GM23338 (cell line): Measurements from ENCODE around the gene CADPS. TPM values are rescaled to one million over a fixed set of nuclear protein-coding genes. Genes with fewer than 3 reads are reported as not detected.

Source experiments
- ATAC-seq: fragments of 200-7000 bp; cut with Tn5 transposase; 3 replicates; pipeline ENCODE4 v1.9.1; 2020
- DNase-seq: peaks from one replicate; pipeline ENCODE4 v3.0.0-alpha.2; 2015; ENCODE audit warnings: low spot score
- H2AFZ ChIP-seq: fragments of 200-600 bp; sonication (generic); 2 replicates; pipeline ENCODE4 v1.8.0; 2016; ENCODE audit warnings: antibody characterized with exemption, mild to moderate bottlenecking, moderate library complexity
- H3F3A ChIP-seq: fragments of 200-600 bp; sonication (generic); replicated peaks from 2 replicates; pipeline ENCODE4 v1.8.0; 2017; ENCODE audit warnings: antibody characterized with exemption, mixed run types, low read depth
- H3K27ac ChIP-seq: fragments of 200-600 bp; sonication (generic); 2 replicates; pipeline ENCODE4 v1.6.1; 2016; ENCODE audit warnings: low read depth
- H3K27me3 ChIP-seq: fragments of 200-600 bp; sonication (generic); 2 replicates; pipeline ENCODE4 v1.8.0; 2016; ENCODE audit warnings: mild to moderate bottlenecking, mixed run types, moderate library complexity; ENCODE audit not compliant: insufficient read depth
- H3K36me3 ChIP-seq: fragments of 200-600 bp; sonication (generic); 2 replicates; pipeline ENCODE4 v1.8.0; 2016; ENCODE audit warnings: mild to moderate bottlenecking; ENCODE audit not compliant: insufficient read depth
- H3K4me1 ChIP-seq: fragments of 200-600 bp; sonication (generic); 2 replicates; pipeline ENCODE4 v1.8.0; 2016; ENCODE audit warnings: mild to moderate bottlenecking, moderate library complexity; ENCODE audit not compliant: insufficient read depth
- H3K4me2 ChIP-seq: fragments of 200-600 bp; sonication (generic); 2 replicates; pipeline ENCODE4 v1.7.1; 2017; ENCODE audit warnings: mixed run types
- H3K4me3 ChIP-seq: fragments of 200-600 bp; sonication (generic); 2 replicates; pipeline ENCODE4 v1.6.1; 2016; ENCODE audit warnings: mixed run types
- H3K79me2 ChIP-seq: fragments of 200-600 bp; sonication (generic); replicated peaks from 2 replicates; pipeline ENCODE4 v1.8.0; 2017; ENCODE audit warnings: mild to moderate bottlenecking; ENCODE audit not compliant: insufficient read depth
- H3K9me2 ChIP-seq: fragments of 200-600 bp; sonication (generic); 2 replicates; pipeline ENCODE4 v1.8.0; 2017; ENCODE audit not compliant: insufficient read depth
- H4K20me1 ChIP-seq: fragments of 200-600 bp; sonication (generic); replicated peaks from 2 replicates; pipeline ENCODE4 v1.8.0; 2017; ENCODE audit warnings: mild to moderate bottlenecking; ENCODE audit not compliant: insufficient read depth
- H3K27ac Mint-ChIP-seq: 2 replicates; pipeline ENCODE4 v1.8.0; 2020; ENCODE audit warnings: inconsistent platforms, mild to moderate bottlenecking, moderate library complexity, mixed read lengths
- H3K27me3 Mint-ChIP-seq: 3 replicates; pipeline ENCODE4 v1.8.0; 2022; ENCODE audit warnings: low read depth, mild to moderate bottlenecking, moderate library complexity, mixed read lengths, inconsistent platforms; ENCODE audit not compliant: insufficient read depth, poor library complexity
- H3K36me3 Mint-ChIP-seq: 3 replicates; pipeline ENCODE4 v1.8.0; 2021; ENCODE audit warnings: low read depth, mild to moderate bottlenecking, inconsistent platforms, moderate library complexity, mixed read lengths
- H3K4me1 Mint-ChIP-seq: 3 replicates; pipeline ENCODE4 v1.8.0; 2020; ENCODE audit warnings: mild to moderate bottlenecking, inconsistent platforms, mixed read lengths
- H3K4me3 Mint-ChIP-seq: 3 replicates; pipeline ENCODE4 v1.8.0; 2021; ENCODE audit warnings: moderate library complexity, mild to moderate bottlenecking, inconsistent platforms, mixed read lengths
- H3K9me3 Mint-ChIP-seq: 3 replicates; pipeline ENCODE4 v1.8.0; 2020; ENCODE audit warnings: moderate library complexity, mild to moderate bottlenecking, inconsistent platforms, mixed read lengths
- CREB1 ChIP-seq: fragments of 250-450 bp; sonication (Bioruptor Pico); IDR thresholded peaks from 2 replicates; pipeline ENCODE4 v1.5.0; 2020; ENCODE audit warnings: low read depth, mild to moderate bottlenecking, moderate library complexity
- ETS1 ChIP-seq: IDR thresholded peaks from 2 replicates; pipeline ENCODE4 v1.6.1; 2016; ENCODE audit warnings: antibody characterized with exemption
- EZH2 ChIP-seq: fragments of 200-600 bp; sonication (generic); IDR thresholded peaks from one replicate; pipeline ENCODE4 v1.8.0; 2017; ENCODE audit warnings: antibody characterized with exemption, mild to moderate bottlenecking, low read depth; ENCODE audit not compliant: unreplicated experiment
- JUNB ChIP-seq: IDR thresholded peaks from one replicate; pipeline ENCODE4 v1.6.1; 2016; ENCODE audit warnings: antibody characterized with exemption; ENCODE audit not compliant: unreplicated experiment
- NANOG ChIP-seq: IDR thresholded peaks from 2 replicates; pipeline ENCODE4 v1.6.1; 2016; ENCODE audit warnings: antibody characterized with exemption, borderline replicate concordance
- POLR2AphosphoS5 ChIP-seq: IDR thresholded peaks from 2 replicates; pipeline ENCODE4 v1.6.1; 2016; ENCODE audit warnings: antibody characterized with exemption, low read depth
- STAT1 ChIP-seq: IDR thresholded peaks from one replicate; pipeline ENCODE4 v1.6.1; 2016; ENCODE audit warnings: antibody characterized with exemption; ENCODE audit not compliant: unreplicated experiment
- ZNF114 ChIP-seq: fragments of 250-450 bp; sonication (Bioruptor Pico); IDR thresholded peaks from 2 replicates; pipeline ENCODE4 v1.5.0; 2020; ENCODE audit warnings: mild to moderate bottlenecking, moderate library complexity
- ZNF331 ChIP-seq: fragments of 250-450 bp; sonication (Bioruptor Pico); IDR thresholded peaks from 2 replicates; pipeline ENCODE4 v1.5.0; 2020; ENCODE audit warnings: low read depth, mild to moderate bottlenecking, moderate library complexity
- polyA plus RNA-seq: library from polyadenylated mRNA; unstranded; fragments of >200 nt; fragmentation: Nextera tagmentation; extraction: Ambion mirVana; gene quantifications from 2 replicates; pipeline ENCODE4 v1.2.1, GENCODE V29; 2016
- total RNA-seq: library from RNA; depleted of rRNA; stranded (reverse); fragments of >200 nt; shearing (Covaris generic); gene quantifications from 2 replicates; pipeline ENCODE4 v1.2.3, GENCODE V29; 2014
- TF ChIP-seq, protein P1 (sequence below): fragments of 250-450 bp; sonication (Bioruptor Pico); IDR thresholded peaks from 2 replicates; pipeline ENCODE4 v1.5.0; 2020; ENCODE audit warnings: mild to moderate bottlenecking, moderate library complexity
- TF ChIP-seq, protein P2 (sequence below), 2 experiments: fragments of 200-600 bp in 1 of 2; sonication (generic) in 1 of 2; conservative IDR thresholded peaks; 2 replicates each; pipeline versions ENCODE4 v1.5.1 to v1.6.1; 2016 to 2017; ENCODE audit warnings: antibody characterized with exemption in 2 of 2, low read depth in 2 of 2, mild to moderate bottlenecking in 2 of 2, moderate library complexity in 1 of 2

Gene CADPS
- total and polyA plus RNA-seq, 2 experiments from 2014 or later: 14.7 to 22.0 TPM

DNA sequence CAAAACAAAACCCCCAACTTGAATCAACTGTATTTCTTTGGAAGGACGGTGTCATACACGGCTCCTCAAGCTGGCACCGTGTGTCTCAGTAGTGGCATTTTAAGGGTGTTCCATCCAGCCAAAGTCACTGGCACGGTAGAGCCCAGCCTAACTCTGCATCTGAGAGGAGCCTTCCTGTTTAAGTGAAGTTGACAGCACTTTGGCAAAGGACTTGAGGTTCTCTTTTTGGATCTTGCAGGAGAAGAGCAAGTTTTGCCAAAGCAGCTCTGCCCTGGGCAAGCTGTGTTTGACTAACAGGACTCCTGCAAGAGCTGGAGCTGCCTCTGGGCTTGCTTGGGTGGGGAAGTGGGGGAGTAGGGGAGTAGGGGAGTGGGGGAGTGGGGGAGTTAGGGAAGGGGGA is 392.3 kb downstream of the CADPS start:
- ATAC-seq (no peak), DNase-seq (no peak)
- H3K4me2 ChIP-seq: no peak overlapping the region
- Mint-ChIP-seq H3K4me1 (peaks cover 21% of the 10 kb centered on the region), H3K4me3 (no peak overlapping the region), H3K9me3 (peaks cover 5% of the 10 kb centered on the region; the same call in 2 of the 3 replicates), H3K27ac (no peak overlapping the region), H3K27me3 (no peaks in the 10 kb centered on the region), H3K36me3 (peaks cover 4% of the 10 kb centered on the region; the same call in 1 of the 3 replicates)
- no peaks in the 10 kb centered on the region for H3K27me3 ChIP-seq
- no peaks in the 10 kb centered on the region for H4K20me1 ChIP-seq
- TF ChIP-seq CREB1 (CRISPR knock-in tag) (no peak), NANOG (no peak), ZNF114 (CRISPR knock-in tag) (no peak), STAT1 (no peak), EZH2 (no peak), ZNF331 (CRISPR knock-in tag) (no peak), JUNB (no peak), POLR2AphosphoS5 (no peak), ETS1 (no peak)
- TF ChIP-seq, protein P1, sequence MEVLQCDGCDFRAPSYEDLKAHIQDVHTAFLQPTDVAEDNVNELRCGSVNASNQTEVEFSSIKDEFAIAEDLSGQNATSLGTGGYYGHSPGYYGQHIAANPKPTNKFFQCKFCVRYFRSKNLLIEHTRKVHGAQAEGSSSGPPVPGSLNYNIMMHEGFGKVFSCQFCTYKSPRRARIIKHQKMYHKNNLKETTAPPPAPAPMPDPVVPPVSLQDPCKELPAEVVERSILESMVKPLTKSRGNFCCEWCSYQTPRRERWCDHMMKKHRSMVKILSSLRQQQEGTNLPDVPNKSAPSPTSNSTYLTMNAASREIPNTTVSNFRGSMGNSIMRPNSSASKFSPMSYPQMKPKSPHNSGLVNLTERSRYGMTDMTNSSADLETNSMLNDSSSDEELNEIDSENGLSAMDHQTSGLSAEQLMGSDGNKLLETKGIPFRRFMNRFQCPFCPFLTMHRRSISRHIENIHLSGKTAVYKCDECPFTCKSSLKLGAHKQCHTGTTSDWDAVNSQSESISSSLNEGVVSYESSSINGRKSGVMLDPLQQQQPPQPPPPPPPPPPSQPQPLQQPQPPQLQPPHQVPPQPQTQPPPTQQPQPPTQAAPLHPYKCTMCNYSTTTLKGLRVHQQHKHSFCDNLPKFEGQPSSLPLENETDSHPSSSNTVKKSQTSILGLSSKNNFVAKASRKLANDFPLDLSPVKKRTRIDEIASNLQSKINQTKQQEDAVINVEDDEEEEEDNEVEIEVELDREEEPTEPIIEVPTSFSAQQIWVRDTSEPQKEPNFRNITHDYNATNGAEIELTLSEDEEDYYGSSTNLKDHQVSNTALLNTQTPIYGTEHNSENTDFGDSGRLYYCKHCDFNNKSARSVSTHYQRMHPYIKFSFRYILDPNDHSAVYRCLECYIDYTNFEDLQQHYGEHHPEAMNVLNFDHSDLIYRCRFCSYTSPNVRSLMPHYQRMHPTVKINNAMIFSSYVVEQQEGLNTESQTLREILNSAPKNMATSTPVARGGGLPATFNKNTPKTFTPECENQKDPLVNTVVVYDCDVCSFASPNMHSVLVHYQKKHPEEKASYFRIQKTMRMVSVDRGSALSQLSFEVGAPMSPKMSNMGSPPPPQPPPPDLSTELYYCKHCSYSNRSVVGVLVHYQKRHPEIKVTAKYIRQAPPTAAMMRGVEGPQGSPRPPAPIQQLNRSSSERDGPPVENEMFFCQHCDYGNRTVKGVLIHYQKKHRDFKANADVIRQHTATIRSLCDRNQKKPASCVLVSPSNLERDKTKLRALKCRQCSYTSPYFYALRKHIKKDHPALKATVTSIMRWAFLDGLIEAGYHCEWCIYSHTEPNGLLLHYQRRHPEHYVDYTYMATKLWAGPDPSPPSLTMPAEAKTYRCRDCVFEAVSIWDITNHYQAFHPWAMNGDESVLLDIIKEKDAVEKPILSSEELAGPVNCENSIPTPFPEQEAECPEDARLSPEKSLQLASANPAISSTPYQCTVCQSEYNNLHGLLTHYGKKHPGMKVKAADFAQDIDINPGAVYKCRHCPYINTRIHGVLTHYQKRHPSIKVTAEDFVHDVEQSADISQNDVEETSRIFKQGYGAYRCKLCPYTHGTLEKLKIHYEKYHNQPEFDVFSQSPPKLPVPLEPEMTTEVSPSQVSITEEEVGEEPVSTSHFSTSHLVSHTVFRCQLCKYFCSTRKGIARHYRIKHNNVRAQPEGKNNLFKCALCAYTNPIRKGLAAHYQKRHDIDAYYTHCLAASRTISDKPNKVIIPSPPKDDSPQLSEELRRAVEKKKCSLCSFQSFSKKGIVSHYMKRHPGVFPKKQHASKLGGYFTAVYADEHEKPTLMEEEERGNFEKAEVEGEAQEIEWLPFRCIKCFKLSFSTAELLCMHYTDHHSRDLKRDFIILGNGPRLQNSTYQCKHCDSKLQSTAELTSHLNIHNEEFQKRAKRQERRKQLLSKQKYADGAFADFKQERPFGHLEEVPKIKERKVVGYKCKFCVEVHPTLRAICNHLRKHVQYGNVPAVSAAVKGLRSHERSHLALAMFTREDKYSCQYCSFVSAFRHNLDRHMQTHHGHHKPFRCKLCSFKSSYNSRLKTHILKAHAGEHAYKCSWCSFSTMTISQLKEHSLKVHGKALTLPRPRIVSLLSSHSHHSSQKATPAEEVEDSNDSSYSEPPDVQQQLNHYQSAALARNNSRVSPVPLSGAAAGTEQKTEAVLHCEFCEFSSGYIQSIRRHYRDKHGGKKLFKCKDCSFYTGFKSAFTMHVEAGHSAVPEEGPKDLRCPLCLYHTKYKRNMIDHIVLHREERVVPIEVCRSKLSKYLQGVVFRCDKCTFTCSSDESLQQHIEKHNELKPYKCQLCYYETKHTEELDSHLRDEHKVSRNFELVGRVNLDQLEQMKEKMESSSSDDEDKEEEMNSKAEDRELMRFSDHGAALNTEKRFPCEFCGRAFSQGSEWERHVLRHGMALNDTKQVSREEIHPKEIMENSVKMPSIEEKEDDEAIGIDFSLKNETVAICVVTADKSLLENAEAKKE (CRISPR knock-in tag): no peak
- TF ChIP-seq, protein P2, sequence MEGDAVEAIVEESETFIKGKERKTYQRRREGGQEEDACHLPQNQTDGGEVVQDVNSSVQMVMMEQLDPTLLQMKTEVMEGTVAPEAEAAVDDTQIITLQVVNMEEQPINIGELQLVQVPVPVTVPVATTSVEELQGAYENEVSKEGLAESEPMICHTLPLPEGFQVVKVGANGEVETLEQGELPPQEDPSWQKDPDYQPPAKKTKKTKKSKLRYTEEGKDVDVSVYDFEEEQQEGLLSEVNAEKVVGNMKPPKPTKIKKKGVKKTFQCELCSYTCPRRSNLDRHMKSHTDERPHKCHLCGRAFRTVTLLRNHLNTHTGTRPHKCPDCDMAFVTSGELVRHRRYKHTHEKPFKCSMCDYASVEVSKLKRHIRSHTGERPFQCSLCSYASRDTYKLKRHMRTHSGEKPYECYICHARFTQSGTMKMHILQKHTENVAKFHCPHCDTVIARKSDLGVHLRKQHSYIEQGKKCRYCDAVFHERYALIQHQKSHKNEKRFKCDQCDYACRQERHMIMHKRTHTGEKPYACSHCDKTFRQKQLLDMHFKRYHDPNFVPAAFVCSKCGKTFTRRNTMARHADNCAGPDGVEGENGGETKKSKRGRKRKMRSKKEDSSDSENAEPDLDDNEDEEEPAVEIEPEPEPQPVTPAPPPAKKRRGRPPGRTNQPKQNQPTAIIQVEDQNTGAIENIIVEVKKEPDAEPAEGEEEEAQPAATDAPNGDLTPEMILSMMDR (conservative IDR thresholded peaks at IDR 0.05; ENCODE audit: low read depth in 2 of 2): no peak
- peaks cover 3% of the 10 kb centered on the region; the same call in 1 of the 2 replicates for H3K9me2 ChIP-seq
- no peaks in the 10 kb centered on the region for H3F3A ChIP-seq
- H3K27ac ChIP-seq: no peak overlapping the region
- no peaks in the 10 kb centered on the region for H3K36me3 ChIP-seq
- H2AFZ ChIP-seq: 0 out of 2 replicates have a peak overlapping the region, but pooled peaks have one; percentile 58
- H3K79me2 ChIP-seq: no peaks in the 10 kb centered on the region
- H3K4me3 ChIP-seq: no peak overlapping the region
- peaks cover 19% of the 10 kb centered on the region for H3K4me1 ChIP-seq
